HG03196 (cell line): ENCODE results near the gene CD300H.

Experiments
- ATAC-seq: cut with Tn5 transposase; IDR thresholded peaks from one replicate; pipeline ENCODE4 v1.9.1; 2021; ENCODE audit not compliant: unreplicated experiment

Gene CD300H

GRCh38 chr17:74567397-74567796 lies at the start of gene CD300H:
Gene CD300H (minus strand): TSS chr17:74567509.
- ATAC-seq, result no peak

DNA sequence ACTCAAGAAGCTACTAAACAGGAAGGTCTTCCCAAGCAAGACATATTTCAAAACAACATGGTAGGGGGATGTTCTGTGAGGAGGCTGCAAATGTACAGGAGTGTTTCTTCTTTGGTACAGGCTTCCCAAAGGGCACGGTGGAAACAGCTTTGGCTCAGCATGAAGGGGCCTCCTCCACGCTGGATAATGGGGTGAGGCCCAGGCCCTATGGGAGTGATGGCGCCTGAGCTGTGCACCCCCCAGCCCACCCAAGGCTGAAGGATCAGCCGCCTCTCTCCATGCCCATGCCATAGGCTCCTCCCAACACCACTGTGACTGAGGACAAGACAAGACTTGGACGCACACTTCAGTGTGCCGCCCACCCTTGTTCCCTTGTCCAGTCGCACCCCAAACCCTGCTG lies 49.4 kb upstream of the CD300H start:
- ATAC-seq, result no peak

DNA sequence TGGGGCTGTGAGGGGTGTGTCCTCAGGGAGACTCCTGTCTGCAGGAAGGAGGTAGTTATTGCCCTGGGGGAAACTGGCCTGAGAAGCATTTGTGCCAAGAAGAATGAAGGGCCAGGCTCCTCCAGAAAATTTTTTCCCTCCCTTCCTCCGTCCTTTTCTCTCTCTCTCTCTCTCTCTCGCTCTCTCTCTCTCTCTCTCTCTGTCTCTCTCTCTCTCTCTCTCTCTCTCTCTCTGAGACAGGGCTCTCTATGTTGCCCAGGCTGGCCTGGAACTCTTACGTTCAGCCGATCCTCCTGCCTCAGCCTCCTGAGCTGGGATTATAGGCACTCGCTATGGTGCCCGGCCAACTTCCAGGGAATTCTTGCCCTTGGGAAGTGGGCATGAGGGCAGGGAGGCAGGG lies 44.7 kb upstream of the CD300H start:
- no peak for ATAC-seq

GRCh38 chr17:74610108-74610507 lies 42.8 kb upstream of the CD300H start:
- ATAC-seq, result no peak

DNA sequence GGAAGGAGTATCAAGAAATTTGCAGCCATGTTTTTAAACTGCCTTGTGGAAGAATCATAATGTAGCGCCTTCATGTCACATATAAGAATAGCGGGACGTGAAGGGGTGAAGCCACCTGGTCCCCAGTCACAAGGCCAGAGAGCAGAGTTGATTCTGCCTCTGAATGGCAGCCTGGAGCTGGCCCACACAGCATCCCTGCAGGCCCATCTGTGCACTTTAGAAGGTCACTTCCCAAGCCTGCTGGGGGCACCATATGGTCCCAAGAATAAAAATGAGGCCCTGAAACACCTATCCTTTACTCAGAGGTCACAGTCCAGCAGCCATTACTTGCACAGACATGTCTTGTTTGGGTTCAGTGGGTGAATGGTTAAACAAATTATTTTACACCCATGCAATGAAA lies 41.2 kb upstream of the CD300H start:
- no peak for ATAC-seq

- ATAC-seq, result no peak
Observed at GRCh38 chr17:74607221-74607620, 39.9 kb upstream of the CD300H start.

DNA sequence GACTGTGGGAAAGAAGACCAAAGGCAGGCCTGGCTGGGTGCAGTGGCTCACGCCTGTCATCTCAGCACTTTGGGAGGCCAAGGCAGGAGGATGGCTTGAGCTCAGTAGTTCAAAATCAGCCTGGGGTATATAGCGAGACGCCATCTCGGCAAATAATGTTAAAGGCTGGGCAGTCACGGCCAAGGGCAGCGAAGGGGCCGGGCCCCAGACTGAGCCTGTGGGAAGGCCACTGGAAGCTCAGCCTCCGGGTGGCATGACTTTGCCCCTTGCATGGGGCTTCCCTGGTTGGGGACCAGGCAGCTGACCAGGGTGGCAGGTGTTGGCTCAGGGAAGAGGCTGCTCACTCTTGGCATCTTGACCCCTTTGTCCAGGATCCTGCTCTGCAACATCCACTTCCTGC lies 38.7 kb upstream of the CD300H start:
- ATAC-seq, result no peak

DNA sequence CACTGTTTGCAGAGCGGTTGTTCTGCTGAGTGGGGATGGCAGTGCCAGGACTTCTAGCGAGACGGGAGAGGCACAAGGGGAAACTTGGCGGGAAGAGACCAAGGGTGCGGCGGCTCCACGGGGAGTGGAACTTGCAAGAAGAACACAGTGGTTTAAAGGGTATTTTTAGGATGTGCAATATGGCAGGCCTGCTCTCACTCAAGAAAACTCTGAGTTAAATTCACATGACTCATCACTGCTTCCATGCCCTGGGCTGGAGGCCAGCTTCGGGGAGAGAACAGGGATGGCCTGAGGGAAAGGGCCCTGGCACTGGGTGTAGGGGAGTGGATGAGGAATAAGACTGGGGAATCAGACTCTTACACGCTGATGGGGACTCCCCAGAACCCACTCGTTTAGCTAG lies 38.1 kb upstream of the CD300H start:
- no peak for ATAC-seq

- no peak for ATAC-seq
Observed at GRCh38 chr17:74604761-74605160, 37.5 kb upstream of the CD300H start.

GRCh38 chr17:74604200-74604599 lies 36.9 kb upstream of the CD300H start:
- ATAC-seq, result no peak

DNA sequence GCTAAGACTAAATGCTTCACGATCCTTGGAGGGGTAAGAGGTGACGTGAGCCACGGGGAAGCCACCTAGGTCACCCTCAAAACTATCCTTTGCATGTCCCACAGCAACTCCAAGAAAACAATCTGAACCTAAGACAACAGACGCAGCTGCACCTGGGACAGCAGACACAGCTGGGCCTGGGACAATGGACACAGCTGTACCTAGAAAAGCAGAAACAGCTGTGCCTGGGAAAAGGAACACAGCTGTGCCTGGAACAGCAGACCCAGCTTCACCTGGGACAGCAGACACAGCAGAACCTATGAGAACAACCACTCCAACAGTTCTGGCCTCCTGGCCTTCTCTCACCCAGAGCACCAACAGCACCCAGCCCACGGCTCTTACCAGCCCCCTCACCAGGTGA lies 36.4 kb upstream of the CD300H start:
- no peak for ATAC-seq

GRCh38 chr17:74603037-74603635 lies 35.8 kb upstream of the CD300H start:
- no peak for ATAC-seq

DNA sequence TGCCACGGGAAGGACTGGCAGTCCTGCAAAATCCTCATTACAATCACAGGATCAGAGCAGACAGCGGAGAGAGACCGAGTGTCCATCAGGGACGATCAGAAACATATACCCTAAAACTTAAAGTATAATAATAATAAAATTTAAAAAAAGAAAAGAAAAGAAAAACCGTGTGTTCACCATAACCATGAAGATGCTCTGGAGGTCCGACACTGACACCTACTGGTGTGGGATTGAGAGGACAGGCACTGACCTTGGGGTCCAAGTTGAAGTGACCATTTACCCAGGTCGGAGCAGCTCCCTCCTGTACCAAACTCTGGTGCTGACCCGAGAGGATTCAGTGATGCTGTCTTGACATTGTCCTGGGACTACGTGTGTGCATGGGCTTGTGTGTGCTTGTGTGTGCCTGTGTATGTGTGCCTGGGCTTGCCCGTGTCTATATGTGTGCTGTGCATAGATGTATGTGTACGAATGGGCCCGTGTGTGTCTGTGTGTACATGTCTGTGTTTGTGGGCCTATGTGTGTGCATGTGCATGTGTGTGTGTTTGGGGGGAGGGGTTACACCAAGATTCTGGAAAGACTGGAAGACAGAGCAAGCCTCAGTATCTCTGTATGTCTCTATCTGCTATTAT lies 34.7 kb upstream of the CD300H start:
- no peak for ATAC-seq

DNA sequence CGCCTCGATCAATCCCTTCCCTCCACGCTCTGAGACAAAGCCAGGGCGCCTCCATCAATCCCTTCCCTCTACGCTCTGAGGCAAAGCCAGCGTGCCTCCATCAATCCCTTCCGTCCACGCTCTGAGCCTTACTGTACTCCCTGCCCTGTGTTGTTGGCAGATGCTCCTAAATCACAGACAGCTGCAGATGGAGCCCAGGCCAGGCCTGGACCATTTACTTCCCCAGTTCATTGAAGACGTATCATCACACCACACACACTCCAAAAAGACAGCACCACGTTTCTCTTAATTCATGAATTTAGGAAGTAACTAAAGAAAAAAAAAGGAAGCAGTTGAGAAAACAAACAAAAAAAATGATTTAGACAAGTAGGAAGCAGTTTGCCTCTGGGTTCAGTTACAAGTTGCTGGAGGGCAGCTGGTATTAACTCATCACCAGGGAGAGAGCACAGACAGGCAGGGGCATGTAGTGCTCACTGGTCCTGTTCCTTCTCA lies 32.2 kb upstream of the CD300H start:
- ATAC-seq, result no peak

GRCh38 chr17:74599023-74599399 lies 31.7 kb upstream of the CD300H start:
- no peak for ATAC-seq

- ATAC-seq, result no peak
Observed at GRCh38 chr17:74598346-74599022, 31.2 kb upstream of the CD300H start.

GRCh38 chr17:74597069-74597790 lies 29.9 kb upstream of the CD300H start:
- no peak for ATAC-seq

GRCh38 chr17:74595037-74595750 lies 27.9 kb upstream of the CD300H start:
- no peak for ATAC-seq

GRCh38 chr17:74592087-74592990 lies 25.0 kb upstream of the CD300H start, which contains the start of gene CD300LD:
Gene CD300LD (minus strand): TSS chr17:74592283. CDS start chr17:74592202, 81 bp downstream.
- ATAC-seq, result no peak

DNA sequence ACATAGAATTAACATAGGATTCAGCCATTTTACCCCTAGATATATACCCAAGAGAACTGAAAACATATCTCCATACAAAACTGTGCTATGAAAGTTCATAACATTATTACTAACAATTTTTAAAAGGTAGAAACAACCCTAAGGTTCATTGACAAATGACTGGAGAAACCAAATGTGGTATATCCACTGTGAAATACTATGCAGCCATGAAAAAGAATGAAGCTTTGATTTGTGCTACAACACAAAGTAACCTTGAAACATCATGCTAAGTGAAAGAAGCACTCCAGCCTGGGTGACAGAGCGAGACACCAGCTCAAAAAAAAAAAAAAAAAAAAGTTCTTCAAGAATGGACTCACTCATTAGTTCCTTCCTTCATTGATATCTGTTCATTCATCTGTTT lies 24.2 kb upstream of the CD300H start:
- no peak for ATAC-seq
